Naive B cell (primary cell): ENCODE measurements around the gene SALL4. TPM values are rescaled to one million over a fixed set of nuclear protein-coding genes. Genes with fewer than 3 reads are reported as not detected.
A peak's percentile ranks its signal among the peaks of the same experiment; 100 is the strongest.
"Not testable (repeated sequence)": the region's sequence is repeated elsewhere in the genome, so short reads cannot be mapped to it uniquely, and the experiment has no call there.

Experiments used
- ATAC-seq, 2 donors: fragments of 150-1000 bp; cut with Tn5 transposase; 2 replicates each; pipeline ENCODE4 v1.10.0; 2021; ENCODE audit warnings: low read depth in 2 of 2, mild to moderate bottlenecking in 2 of 2, moderate library complexity in 2 of 2
- DNase-seq: peaks from one replicate; pipeline ENCODE4 v3.0.0; 2022
- H3K27ac Mint-ChIP-seq, 6 donors: one replicate each; pipeline ENCODE4 v1.8.0; 2020 to 2022; ENCODE audit warnings: mild to moderate bottlenecking in 6 of 6, mixed read lengths in 6 of 6, moderate library complexity in 5 of 6, inconsistent platforms in 2 of 6
- H3K27me3 Mint-ChIP-seq, 3 donors: one replicate each; pipeline ENCODE4 v1.8.0; 2021 to 2022; ENCODE audit warnings: mixed read lengths in 3 of 3, mild to moderate bottlenecking in 1 of 3
- H3K36me3 Mint-ChIP-seq, 2 donors: one replicate each; pipeline ENCODE4 v1.8.0; 2020 to 2022; ENCODE audit warnings: mixed read lengths in 2 of 2, inconsistent platforms in 1 of 2, mild to moderate bottlenecking in 1 of 2
- H3K4me1 Mint-ChIP-seq, 3 donors: one replicate each; pipeline ENCODE4 v1.8.0; 2020 to 2022; ENCODE audit warnings: mixed read lengths in 3 of 3, inconsistent platforms in 1 of 3, mild to moderate bottlenecking in 1 of 3, moderate library complexity in 1 of 3
- H3K4me3 Mint-ChIP-seq, 8 donors: one replicate each; pipeline ENCODE4 v1.8.0; 2020 to 2022; ENCODE audit warnings: mild to moderate bottlenecking in 8 of 8, mixed read lengths in 8 of 8, moderate library complexity in 8 of 8, inconsistent platforms in 2 of 8
- H3K9me3 Mint-ChIP-seq, 7 donors: one replicate each; pipeline ENCODE4 v1.8.0; 2020 to 2022; ENCODE audit warnings: mixed read lengths in 7 of 7, mild to moderate bottlenecking in 5 of 7, inconsistent platforms in 2 of 7, moderate library complexity in 1 of 7
- polyA plus RNA-seq, 6 donors: library from polyadenylated mRNA; unstranded; fragments of 300-500 nt; fragmentation: Illumina TruSeq; gene quantifications; one replicate each; pipeline ENCODE4 v1.2.3, GENCODE V29; 2021; ENCODE audit warnings: low read depth in 6 of 6

The SALL4 gene
- polyA plus RNA-seq, 6 donors from 2014 or later: not detected

DNA sequence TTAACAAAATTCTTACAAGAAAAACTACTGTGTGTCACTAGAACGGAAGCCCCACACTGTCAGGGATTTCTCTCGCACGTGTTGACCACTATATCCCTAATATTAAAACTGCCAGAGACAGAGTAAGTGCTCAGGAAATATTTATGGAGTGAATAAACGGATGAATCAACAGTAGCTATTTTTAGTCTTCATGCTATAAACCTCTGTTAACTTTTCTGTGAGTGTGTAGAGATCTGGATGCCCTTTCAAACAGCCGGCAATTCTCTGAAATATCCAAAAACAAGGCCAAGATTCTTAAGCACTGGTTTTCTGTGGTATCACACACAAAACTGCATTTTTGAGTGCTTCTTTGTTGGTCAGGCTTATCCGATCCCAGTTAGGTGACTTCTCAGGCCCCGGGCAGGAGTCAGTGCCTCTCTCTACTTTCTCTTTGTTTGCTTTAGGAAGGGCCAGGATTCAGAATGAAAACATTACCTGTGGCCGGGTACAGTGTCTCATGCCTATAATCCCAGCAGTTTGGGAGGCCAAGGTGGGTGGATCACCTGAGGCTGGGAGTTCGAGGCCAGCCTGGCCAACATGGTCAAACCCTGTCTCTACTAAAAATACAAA lies 49.9 kb downstream of the SALL4 start:
- Mint-ChIP-seq H3K27ac (no peak overlapping the region), H3K4me3 (no peak overlapping the region), H3K36me3 (no peaks in the 10 kb centered on the region), H3K9me3 (no peaks in the 10 kb centered on the region), H3K27me3 (no peaks in the 10 kb centered on the region), H3K4me1 (no peaks in the 10 kb centered on the region)
- no peak for DNase-seq
- ATAC-seq: no peak

DNA sequence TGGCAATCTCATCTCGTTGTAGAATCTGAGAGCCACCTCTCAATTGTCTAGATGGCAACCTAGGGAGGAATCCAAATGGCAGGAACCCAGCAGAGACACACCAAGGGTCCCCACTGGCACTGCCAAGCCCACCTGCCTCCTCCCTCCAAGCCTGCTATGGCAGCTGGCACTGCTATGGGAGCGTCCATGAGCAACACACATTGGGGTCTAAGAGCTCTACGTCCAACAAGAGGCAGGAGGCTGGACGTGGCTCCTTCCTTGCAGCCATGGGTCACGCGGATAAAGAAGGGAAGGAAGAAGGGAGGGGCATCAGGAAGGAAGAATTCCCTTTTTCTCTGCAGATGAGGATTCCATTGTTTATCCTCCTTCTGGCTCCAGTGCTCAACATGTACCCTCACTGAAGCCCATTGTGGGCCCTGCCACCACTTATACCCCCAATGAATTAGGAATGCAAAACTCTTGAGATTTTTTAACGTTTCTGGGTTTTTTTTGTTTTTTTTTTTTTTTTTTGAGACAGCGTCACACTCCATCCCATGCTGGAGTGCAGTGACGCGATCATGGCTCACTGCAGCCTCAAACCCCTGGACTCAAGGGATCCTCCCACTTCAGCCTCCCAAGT lies 51.4 kb downstream of the SALL4 start:
- Mint-ChIP-seq H3K27ac (no peak overlapping the region), H3K4me3 (peak overlapping the region in 1 of 8 donors; percentile 58), H3K9me3 (peaks cover 0 to under 1% (median under 1%) of the 10 kb centered on the region in 7 donors), H3K36me3 (no peaks in the 10 kb centered on the region), H3K4me1 (no peaks in the 10 kb centered on the region), H3K27me3 (peaks cover 0 to 1% (median 0%) of the 10 kb centered on the region in 3 donors)
- DNase-seq (no peak), ATAC-seq (no peak)

DNA sequence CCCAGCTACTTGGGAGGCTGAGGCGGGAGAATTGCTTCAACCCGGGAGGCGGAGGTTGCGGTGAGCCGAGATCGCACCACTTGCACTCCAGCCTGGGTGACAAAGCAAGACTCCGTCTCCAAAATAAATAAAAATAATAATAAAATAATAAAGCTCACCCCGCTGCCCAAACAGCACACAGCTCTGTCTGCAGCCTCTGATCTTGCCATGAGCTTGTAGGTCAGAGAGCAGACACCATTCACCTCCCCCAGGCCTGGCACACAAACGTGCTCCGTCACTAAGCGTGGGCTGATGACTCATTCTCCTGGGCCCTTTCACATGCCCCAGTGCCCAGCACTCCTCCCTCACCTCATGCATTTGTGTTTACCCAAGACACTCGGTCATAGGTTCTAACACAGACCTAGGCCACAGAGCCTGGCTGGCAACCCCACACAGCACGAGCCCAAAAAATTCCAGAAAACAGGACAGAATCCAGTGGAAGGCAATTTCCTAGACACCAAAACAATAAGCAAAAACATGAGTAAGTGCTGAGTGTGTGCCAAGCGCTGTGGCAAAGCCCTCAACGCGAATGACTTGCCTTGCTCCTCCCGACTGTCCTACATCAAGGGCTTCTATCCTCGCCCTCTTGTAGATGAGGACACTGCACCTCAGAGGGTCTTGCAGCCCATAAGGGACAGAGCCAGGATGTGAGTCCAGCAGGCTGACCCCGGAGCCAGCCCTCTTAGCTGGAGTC lies 52.1 kb downstream of the SALL4 start:
- Mint-ChIP-seq H3K4me3 (no peak overlapping the region), H3K36me3 (no peaks in the 10 kb centered on the region), H3K4me1 (no peaks in the 10 kb centered on the region), H3K27me3 (peaks cover 0 to 7% (median 0%) of the 10 kb centered on the region in 3 donors), H3K27ac (no peak overlapping the region), H3K9me3 (peaks cover 0 to 5% (median 4%) of the 10 kb centered on the region in 7 donors)
- ATAC-seq (no peak), DNase-seq (no peak)

DNA sequence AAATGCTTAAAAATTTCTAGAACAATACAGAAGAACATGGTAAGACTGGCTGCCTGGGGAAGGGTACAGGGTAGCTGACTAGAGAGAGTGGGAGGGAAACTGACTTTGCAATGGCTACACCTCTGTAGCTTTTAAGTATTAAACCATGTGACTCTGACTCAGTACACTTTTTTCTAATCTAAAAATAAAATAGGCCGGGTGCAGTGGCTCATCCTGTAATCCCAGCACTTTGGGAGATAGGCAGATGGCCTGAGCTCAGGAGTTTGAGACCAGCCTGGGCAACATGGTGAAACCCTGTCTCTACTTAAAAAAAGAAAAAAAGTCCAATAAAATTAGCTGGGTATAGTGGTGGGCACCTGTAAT lies 52.7 kb downstream of the SALL4 start:
- H3K27ac Mint-ChIP-seq: no peak overlapping the region
- no peak for DNase-seq
- peaks cover 0 to 7% (median under 1%) of the 10 kb centered on the region in 3 donors for H3K27me3 Mint-ChIP-seq

DNA sequence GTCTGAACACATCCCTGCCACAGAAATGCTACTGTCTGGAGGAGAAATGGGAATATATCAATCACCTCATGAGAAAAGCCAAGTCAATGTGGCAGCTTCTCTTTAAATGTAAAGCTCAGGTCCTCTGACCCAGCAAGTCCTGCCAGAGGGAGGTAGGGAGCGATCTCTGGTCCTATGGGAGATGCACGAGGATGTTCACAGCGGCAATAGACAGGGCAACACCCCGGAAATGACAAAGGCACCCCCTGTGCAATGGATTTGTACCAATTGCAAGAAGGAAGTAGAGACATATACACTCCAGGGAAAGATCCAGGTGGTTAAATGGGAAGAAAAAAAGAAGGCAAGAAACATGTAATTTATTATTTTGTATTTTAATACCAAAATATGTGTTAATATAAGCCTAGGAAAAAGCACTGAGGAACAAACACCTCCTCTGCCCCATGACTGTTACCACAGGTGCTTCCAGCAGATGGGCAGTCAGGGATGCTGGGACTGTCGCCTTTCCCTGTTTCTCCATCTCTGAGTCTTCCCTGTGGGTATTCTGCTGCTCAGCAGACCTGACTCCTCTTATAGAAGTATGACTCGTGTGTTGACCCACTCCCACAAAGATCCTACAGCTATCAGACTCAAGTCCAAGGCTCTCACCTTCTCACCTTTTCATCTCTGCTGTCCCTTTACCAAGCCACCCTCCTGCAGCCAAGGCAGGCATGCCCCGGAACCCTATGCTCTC lies 55.0 kb downstream of the SALL4 start:
- Mint-ChIP-seq H3K27ac (no peak overlapping the region), H3K36me3 (no peaks in the 10 kb centered on the region), H3K4me3 (no peak overlapping the region), H3K27me3 (peaks cover 0 to 11% (median 4%) of the 10 kb centered on the region in 3 donors), H3K4me1 (no peaks in the 10 kb centered on the region), H3K9me3 (peaks cover 0 to 5% (median 4%) of the 10 kb centered on the region in 7 donors)
- ATAC-seq: no peak
- DNase-seq: no peak

More for the DNA sequence above, 52.7 kb downstream of the SALL4 start:
- Mint-ChIP-seq H3K4me3 (no peak overlapping the region), H3K36me3 (no peaks in the 10 kb centered on the region), H3K9me3 (peaks cover 0 to 5% (median 4%) of the 10 kb centered on the region in 7 donors), H3K4me1 (no peaks in the 10 kb centered on the region)
- ATAC-seq: no peak

DNA sequence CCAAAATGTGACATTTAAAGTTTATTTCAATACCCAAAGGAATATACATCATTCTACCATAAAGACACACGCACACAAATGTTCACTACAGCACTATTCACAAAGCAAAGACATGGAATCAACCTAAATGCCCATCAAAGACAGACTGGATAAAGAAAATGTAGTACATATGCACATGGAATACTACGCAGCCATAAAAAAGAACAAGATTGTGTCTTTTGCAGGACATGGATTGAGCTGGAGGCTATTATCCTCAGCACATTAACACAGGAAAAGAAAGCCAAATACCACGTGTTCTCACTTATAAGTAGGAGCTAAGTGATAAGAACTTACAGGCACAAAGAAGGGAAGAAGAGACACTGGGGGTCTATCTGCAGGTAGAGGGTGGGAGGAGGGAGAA lies 56.5 kb downstream of the SALL4 start:
- H3K27ac Mint-ChIP-seq: no peak overlapping the region
- peaks cover 0 to 11% (median 4%) of the 10 kb centered on the region in 3 donors for H3K27me3 Mint-ChIP-seq
- no peaks in the 10 kb centered on the region for H3K36me3 Mint-ChIP-seq
- peaks cover 0 to 5% (median 4%) of the 10 kb centered on the region in 7 donors for H3K9me3 Mint-ChIP-seq
- H3K4me3 Mint-ChIP-seq: no peak overlapping the region
- DNase-seq (no peak), ATAC-seq (no peak)
- H3K4me1 Mint-ChIP-seq: no peaks in the 10 kb centered on the region

DNA sequence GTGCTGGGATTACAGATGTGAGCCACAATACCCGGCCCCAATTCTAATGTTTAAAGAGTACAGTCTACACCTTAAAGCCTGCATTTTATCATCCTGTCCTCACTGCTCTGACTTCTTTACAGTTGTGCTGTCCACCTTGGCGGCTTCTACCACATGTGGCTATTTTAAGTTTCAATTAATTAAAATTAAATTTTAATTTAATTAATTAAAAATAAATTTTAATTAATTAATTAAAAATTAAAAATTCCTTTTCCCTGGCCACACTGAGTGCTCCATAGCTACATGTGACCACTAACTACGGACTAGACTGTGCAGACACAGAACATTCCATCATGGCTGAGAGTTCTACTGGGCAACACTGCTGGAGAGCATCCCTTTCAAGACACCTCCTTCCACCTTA lies 61.5 kb downstream of the SALL4 start:
- ATAC-seq (no peak), DNase-seq (no peak)
- no peak overlapping the region for H3K4me3 Mint-ChIP-seq
- no peak overlapping the region for H3K27ac Mint-ChIP-seq
- no peaks in the 10 kb centered on the region for H3K36me3 Mint-ChIP-seq
- no peaks in the 10 kb centered on the region for H3K4me1 Mint-ChIP-seq
- peaks cover 0 to 10% (median 4%) of the 10 kb centered on the region in 3 donors for H3K27me3 Mint-ChIP-seq
- H3K9me3 Mint-ChIP-seq: peaks cover 0 to 4% (median 4%) of the 10 kb centered on the region in 7 donors

DNA sequence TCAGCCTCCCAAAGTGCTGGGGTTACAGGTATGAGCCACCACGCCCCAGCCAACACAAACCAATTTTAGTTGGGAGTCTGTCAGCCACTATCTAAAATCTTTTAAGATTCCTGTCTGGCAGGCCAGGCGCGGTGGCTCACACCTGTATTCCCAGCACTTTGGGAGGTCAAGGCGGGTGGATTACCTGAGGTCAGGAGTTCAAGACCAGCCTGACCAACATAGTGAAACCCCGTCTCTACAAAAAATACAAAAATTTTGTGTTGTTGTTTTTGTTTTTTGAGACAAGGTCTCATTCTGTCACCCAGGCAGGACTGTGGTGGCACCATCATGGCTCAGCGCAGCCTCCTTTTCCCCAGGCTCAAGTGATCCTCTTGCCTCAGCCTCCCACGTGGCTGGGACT lies 62.0 kb downstream of the SALL4 start:
- not testable (repeated sequence) for H3K4me1 Mint-ChIP-seq, H3K36me3 Mint-ChIP-seq, ATAC-seq

DNA sequence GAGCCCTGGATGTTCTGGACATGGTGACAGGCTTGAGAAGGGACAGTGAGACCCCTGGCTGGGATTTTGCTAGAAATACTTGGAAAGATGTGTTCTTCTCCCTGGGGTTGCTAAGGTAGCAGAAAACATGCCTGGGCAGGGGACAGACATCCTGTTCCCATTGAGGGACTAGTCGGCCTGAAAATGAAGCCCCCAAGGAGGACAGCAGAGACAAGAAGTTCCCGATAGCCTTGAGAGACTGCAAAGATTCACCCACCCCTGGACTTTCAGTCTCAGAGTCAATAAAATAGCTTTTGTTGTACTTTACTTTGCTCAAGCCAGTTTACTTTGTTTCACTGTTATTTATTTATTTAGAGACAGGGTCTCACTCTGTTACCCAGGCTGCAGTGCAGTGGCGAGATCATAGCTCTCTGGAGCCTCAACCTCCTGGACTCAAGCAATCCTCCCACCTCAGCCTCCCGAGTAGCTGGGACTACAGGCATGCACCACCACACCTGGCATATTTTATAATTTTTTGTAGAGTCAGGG lies 62.5 kb downstream of the SALL4 start:
- ATAC-seq (no peak), DNase-seq (no peak)
- Mint-ChIP-seq H3K36me3 (no peaks in the 10 kb centered on the region), H3K4me3 (no peak overlapping the region), H3K27me3 (peaks cover 0 to 4% (median 4%) of the 10 kb centered on the region in 3 donors), H3K9me3 (no peaks in the 10 kb centered on the region), H3K4me1 (no peaks in the 10 kb centered on the region), H3K27ac (peak overlapping the region in 1 of 6 donors; percentile 61)

More for the DNA sequence above, 62.0 kb downstream of the SALL4 start:
- DNase-seq, H3K4me3 Mint-ChIP-seq, H3K9me3 Mint-ChIP-seq, H3K27me3 Mint-ChIP-seq: not testable (repeated sequence)
- H3K27ac Mint-ChIP-seq: peak overlapping the region in 1 of 6 donors; percentile 61

DNA sequence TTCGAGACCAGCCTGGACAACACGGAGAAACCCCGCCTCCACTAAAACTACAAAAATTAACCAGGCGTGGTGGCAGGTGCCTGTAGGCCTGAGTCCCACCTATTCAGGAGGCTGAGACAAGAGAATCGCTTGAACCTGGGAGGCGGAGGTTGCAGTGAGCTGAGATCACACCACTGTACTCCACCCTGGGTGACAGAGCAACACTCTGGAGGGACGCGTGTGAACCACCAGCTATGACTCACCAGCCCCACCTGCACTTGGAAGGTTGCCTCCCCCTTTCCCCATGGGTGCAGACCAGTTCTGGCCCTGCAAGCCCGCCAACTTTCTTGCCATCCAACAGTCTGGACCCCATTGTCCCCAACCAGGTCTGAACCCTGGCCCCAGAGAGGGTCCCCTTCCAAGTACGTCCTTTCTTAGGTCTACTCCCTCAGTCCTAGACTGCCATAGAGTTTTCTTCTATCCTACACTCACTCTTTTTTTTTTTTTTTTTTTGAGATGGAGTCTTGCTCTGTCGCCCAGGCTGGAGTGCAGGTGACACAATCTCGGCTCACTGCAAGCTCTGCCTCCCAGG lies 63.4 kb downstream of the SALL4 start:
- Mint-ChIP-seq H3K9me3 (no peaks in the 10 kb centered on the region), H3K4me1 (no peaks in the 10 kb centered on the region), H3K36me3 (no peaks in the 10 kb centered on the region), H3K27ac (no peak overlapping the region), H3K4me3 (no peak overlapping the region), H3K27me3 (peaks cover 0 to 4% (median 0%) of the 10 kb centered on the region in 3 donors)
- ATAC-seq (no peak), DNase-seq (no peak)

DNA sequence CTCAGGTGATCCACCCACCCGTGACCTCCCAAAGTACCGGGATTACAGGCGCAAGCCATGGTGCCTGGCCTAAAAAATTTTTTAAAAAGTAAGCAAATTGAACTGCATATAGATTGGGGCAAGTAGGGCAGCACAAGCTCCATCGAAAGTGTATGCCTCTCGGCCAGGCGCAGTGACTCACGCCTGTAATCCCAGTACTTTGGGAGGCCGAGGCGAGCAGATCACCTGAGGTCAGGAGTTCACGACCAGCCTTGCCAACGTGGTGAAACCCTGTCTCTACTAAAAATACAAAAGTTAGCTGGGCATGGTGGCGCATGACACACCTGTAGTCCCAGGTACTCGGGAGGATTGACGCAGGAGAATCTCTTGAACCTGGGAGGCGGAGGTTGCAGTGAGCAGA lies 64.1 kb downstream of the SALL4 start:
- H3K36me3 Mint-ChIP-seq, H3K27ac Mint-ChIP-seq, H3K27me3 Mint-ChIP-seq, DNase-seq, H3K4me3 Mint-ChIP-seq, H3K9me3 Mint-ChIP-seq, ATAC-seq, H3K4me1 Mint-ChIP-seq: not testable (repeated sequence)

DNA sequence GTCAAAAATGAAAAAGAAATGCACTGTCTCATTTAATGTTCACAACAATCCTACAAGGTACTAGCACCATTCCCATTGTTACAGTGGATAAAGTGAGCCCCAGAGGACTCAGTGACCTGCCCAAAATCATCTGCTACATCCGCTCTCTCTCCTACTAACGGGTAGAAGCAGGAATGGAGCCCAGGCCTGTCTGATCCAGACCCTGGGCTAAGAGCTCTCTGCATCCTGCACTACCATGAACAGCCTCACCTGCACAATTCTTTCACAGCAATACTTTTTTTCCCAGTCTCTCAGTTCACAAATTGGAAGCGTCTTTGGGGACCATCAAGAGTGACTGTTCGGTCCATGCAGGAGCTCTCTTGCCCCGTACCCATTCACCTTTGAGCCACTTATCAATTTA lies 65.4 kb downstream of the SALL4 start:
- H3K9me3 Mint-ChIP-seq: no peaks in the 10 kb centered on the region
- ATAC-seq: no peak
- no peaks in the 10 kb centered on the region for H3K4me1 Mint-ChIP-seq
- DNase-seq: no peak
- H3K27ac Mint-ChIP-seq: no peak overlapping the region
- no peaks in the 10 kb centered on the region for H3K36me3 Mint-ChIP-seq
- no peak overlapping the region for H3K4me3 Mint-ChIP-seq
- peaks cover 0 to 4% (median 0%) of the 10 kb centered on the region in 3 donors for H3K27me3 Mint-ChIP-seq
